Hepatocyte (in vitro differentiated cells): ENCODE measurements around the gene CCDC167. TPM values are rescaled to one million over a fixed set of nuclear protein-coding genes. Genes with fewer than 3 reads are reported as not detected.
A peak's percentile ranks its signal among the peaks of the same experiment; 100 is the strongest.

Experiments
- DNase-seq: peaks from one replicate; pipeline ENCODE4 v3.0.0-alpha.2; 2016; ENCODE audit warnings: low spot score
- H2AFZ ChIP-seq: fragments of 200-600 bp; sonication (generic); 2 replicates; pipeline ENCODE4 v1.6.0; 2016; ENCODE audit warnings: antibody characterized with exemption, mild to moderate bottlenecking
- H3K27ac ChIP-seq: fragments of 200-600 bp; sonication (generic); 2 replicates; pipeline ENCODE4 v1.5.1; 2016; ENCODE audit warnings: mild to moderate bottlenecking
- H3K27me3 ChIP-seq: fragments of 200-600 bp; sonication (generic); 2 replicates; pipeline ENCODE4 v1.6.1; 2016
- H3K36me3 ChIP-seq: fragments of 200-600 bp; sonication (generic); replicated peaks from 2 replicates; pipeline ENCODE4 v1.5.1; 2016; ENCODE audit warnings: low read depth; ENCODE audit not compliant: insufficient read depth
- H3K4me1 ChIP-seq: fragments of 200-600 bp; sonication (generic); 2 replicates; pipeline ENCODE4 v1.5.1; 2016; ENCODE audit warnings: mild to moderate bottlenecking, moderate library complexity; ENCODE audit not compliant: insufficient read depth
- H3K4me2 ChIP-seq: fragments of 200-600 bp; sonication (generic); 2 replicates; pipeline ENCODE4 v1.6.0; 2016
- H3K4me3 ChIP-seq: fragments of 200-600 bp; sonication (generic); 2 replicates; pipeline ENCODE4 v1.5.1; 2016; ENCODE audit warnings: mild to moderate bottlenecking
- H3K79me2 ChIP-seq: fragments of 200-600 bp; sonication (generic); 2 replicates; pipeline ENCODE4 v1.6.0; 2017; ENCODE audit warnings: mild to moderate bottlenecking
- H3K9me2 ChIP-seq: fragments of 200-600 bp; sonication (generic); replicated peaks from 2 replicates; pipeline ENCODE4 v1.6.0; 2017; ENCODE audit warnings: mild to moderate bottlenecking; ENCODE audit not compliant: insufficient read depth
- H3K9me3 ChIP-seq: fragments of 200-600 bp; sonication (generic); 2 replicates; pipeline ENCODE4 v1.5.1; 2016; ENCODE audit warnings: low read depth, mild to moderate bottlenecking
- H4K20me1 ChIP-seq: fragments of 200-600 bp; sonication (generic); 2 replicates; pipeline ENCODE4 v1.6.0; 2016; ENCODE audit warnings: mild to moderate bottlenecking; ENCODE audit not compliant: insufficient read depth, poor library complexity, severe bottlenecking
- EZH2 ChIP-seq: fragments of 200-600 bp; sonication (generic); IDR thresholded peaks from 2 replicates; pipeline ENCODE4 v1.6.1; 2016; ENCODE audit warnings: antibody characterized with exemption, mild to moderate bottlenecking, borderline replicate concordance
- EZH2phosphoT487 ChIP-seq: fragments of 200-600 bp; sonication (generic); IDR thresholded peaks from one replicate; pipeline ENCODE4 v1.6.1; 2018; ENCODE audit warnings: antibody characterized with exemption, mild to moderate bottlenecking, low read depth, moderate library complexity; ENCODE audit not compliant: unreplicated experiment, severe bottlenecking
- WGBS: methylation state at CpG from one replicate; pipeline ENCODE4 v1.1.6; 2016; ENCODE audit warnings: low lambda C conversion rate; ENCODE audit errors: missing lambda C conversion rate; 5-methylcytosine and 5-hydroxymethylcytosine counted together
- polyA plus RNA-seq: library from polyadenylated mRNA; unstranded; fragments of >200 nt; fragmentation: Nextera tagmentation; extraction: Ambion mirVana; gene quantifications from 2 replicates; pipeline ENCODE4 v1.2.1, GENCODE V29; 2016
- total RNA-seq: library from RNA; depleted of rRNA; stranded (reverse); fragments of >200 nt; gene quantifications from 2 replicates; pipeline ENCODE4 v1.2.3, GENCODE V29; 2014
- TF ChIP-seq, protein P1 (sequence below): fragments of 200-600 bp; sonication (generic); IDR thresholded peaks from 2 replicates; pipeline ENCODE4 v1.5.1; 2016; ENCODE audit warnings: antibody characterized with exemption, mild to moderate bottlenecking; ENCODE audit not compliant: poor library complexity

CCDC167 gene
- total and polyA plus RNA-seq, 2 experiments from 2014 or later: 32.5 to 66.1 TPM

GRCh38 chr6:37525460-37526357, 26.0 kb upstream of the CCDC167 start:
- TF ChIP-seq, protein P1, sequence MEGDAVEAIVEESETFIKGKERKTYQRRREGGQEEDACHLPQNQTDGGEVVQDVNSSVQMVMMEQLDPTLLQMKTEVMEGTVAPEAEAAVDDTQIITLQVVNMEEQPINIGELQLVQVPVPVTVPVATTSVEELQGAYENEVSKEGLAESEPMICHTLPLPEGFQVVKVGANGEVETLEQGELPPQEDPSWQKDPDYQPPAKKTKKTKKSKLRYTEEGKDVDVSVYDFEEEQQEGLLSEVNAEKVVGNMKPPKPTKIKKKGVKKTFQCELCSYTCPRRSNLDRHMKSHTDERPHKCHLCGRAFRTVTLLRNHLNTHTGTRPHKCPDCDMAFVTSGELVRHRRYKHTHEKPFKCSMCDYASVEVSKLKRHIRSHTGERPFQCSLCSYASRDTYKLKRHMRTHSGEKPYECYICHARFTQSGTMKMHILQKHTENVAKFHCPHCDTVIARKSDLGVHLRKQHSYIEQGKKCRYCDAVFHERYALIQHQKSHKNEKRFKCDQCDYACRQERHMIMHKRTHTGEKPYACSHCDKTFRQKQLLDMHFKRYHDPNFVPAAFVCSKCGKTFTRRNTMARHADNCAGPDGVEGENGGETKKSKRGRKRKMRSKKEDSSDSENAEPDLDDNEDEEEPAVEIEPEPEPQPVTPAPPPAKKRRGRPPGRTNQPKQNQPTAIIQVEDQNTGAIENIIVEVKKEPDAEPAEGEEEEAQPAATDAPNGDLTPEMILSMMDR: no peak
- no peak for TF ChIP-seq EZH2
- no peak for TF ChIP-seq EZH2phosphoT487
- Histone ChIP-seq H3K4me3 (no peak overlapping the region), H3K4me1 (no peaks in the 10 kb centered on the region), H4K20me1 (no peaks in the 10 kb centered on the region), H3K4me2 (no peak overlapping the region), H3K27ac (no peak overlapping the region), H2AFZ (no peak overlapping the region), H3K9me2 (no peaks in the 10 kb centered on the region), H3K79me2 (no peaks in the 10 kb centered on the region), H3K36me3 (no peaks in the 10 kb centered on the region), H3K27me3 (peaks cover 24% of the 10 kb centered on the region), H3K9me3 (no peaks in the 10 kb centered on the region)
- DNase-seq: peak; percentile 44
- 66% methylated on average over 11 of the region's 12 CpGs for WGBS

- H4K20me1 ChIP-seq: no peaks in the 10 kb centered on the region
- no peak overlapping the region for H3K4me3 ChIP-seq
- no peak for DNase-seq
- TF ChIP-seq EZH2phosphoT487: no peak
- TF ChIP-seq, protein P1: no peak
- no peak for TF ChIP-seq EZH2
- H3K27me3 ChIP-seq: peaks cover 16% of the 10 kb centered on the region
- H3K4me1 ChIP-seq: no peaks in the 10 kb centered on the region
- no peak overlapping the region for H3K27ac ChIP-seq
- H3K79me2 ChIP-seq: no peaks in the 10 kb centered on the region
- H2AFZ ChIP-seq: no peak overlapping the region
- H3K9me2 ChIP-seq: no peaks in the 10 kb centered on the region
- H3K9me3 ChIP-seq: no peaks in the 10 kb centered on the region
- H3K36me3 ChIP-seq: no peaks in the 10 kb centered on the region
- no peak overlapping the region for H3K4me2 ChIP-seq
- 79% methylated on average over 4 of the region's 4 CpGs for WGBS
Observed at GRCh38 chr6:37524970-37525318, 25.3 kb upstream of the CCDC167 start.

GRCh38 chr6:37524025-37524969, 24.6 kb upstream of the CCDC167 start:
- WGBS: 76% methylated on average over 19 of the region's 19 CpGs
- no peaks in the 10 kb centered on the region for H3K79me2 ChIP-seq
- DNase-seq: no peak
- TF ChIP-seq, protein P1: no peak
- TF ChIP-seq EZH2: no peak
- no peak for TF ChIP-seq EZH2phosphoT487
- H3K4me2 ChIP-seq: no peak overlapping the region
- H3K27ac ChIP-seq: no peak overlapping the region
- H4K20me1 ChIP-seq: no peaks in the 10 kb centered on the region
- H3K27me3 ChIP-seq: peaks cover 16% of the 10 kb centered on the region
- H3K9me3 ChIP-seq: no peaks in the 10 kb centered on the region
- H3K4me1 ChIP-seq: no peaks in the 10 kb centered on the region
- no peaks in the 10 kb centered on the region for H3K36me3 ChIP-seq
- no peaks in the 10 kb centered on the region for H3K9me2 ChIP-seq
- H2AFZ ChIP-seq: no peak overlapping the region
- no peak overlapping the region for H3K4me3 ChIP-seq
